Kidney (tissue), 14 donors: ENCODE results near the gene PTGDR. TPM values are rescaled to one million over a fixed set of nuclear protein-coding genes. Genes with fewer than 3 reads are reported as not detected.

Experiments used
- DNase-seq, 5 donors: peaks; one replicate each; pipeline ENCODE4 v3.0.0-alpha.2; 2013 to 2020
- FAIRE-seq: peaks from 2 replicates; lab custom pipeline; 2012; peaks lifted over from hg19 to GRCh38; lab: Jason Lieb, UNC
- H3K27ac ChIP-seq, 2 donors: one replicate each; pipeline ENCODE4 v1.7.0; 2013; ENCODE audit warnings: low read depth in 2 of 2, low read length in 2 of 2, inconsistent platforms in 1 of 2
- H3K27me3 ChIP-seq: one replicate; pipeline ENCODE4 v1.7.1; 2013; ENCODE audit warnings: low read length, inconsistent platforms; ENCODE audit not compliant: control insufficient read depth, insufficient read depth
- H3K36me3 ChIP-seq, 3 donors: one replicate each; pipeline versions ENCODE4 v1.7.0 to v1.7.1; 2013; ENCODE audit warnings: low read length in 3 of 3, control low read depth in 1 of 3, inconsistent platforms in 1 of 3; ENCODE audit not compliant: insufficient read depth in 3 of 3, control insufficient read depth in 2 of 3
- H3K4me1 ChIP-seq, 3 donors: one replicate each; pipeline versions ENCODE4 v1.7.0 to v1.7.1; 2013; ENCODE audit warnings: low read length in 3 of 3, inconsistent platforms in 1 of 3, low read depth in 1 of 3; ENCODE audit not compliant: control insufficient read depth in 2 of 3, insufficient read depth in 2 of 3
- H3K4me3 ChIP-seq, 3 donors: one replicate each; pipeline versions ENCODE4 v1.7.0 to v1.8.1; 2013; ENCODE audit warnings: low read length in 3 of 3, control low read depth in 1 of 3, inconsistent platforms in 1 of 3
- H3K9ac ChIP-seq, 3 donors: one replicate each; pipeline versions ENCODE4 v1.7.0 to v1.7.1; 2013; ENCODE audit warnings: low read length in 3 of 3, control low read depth in 1 of 3, inconsistent platforms in 1 of 3
- H3K9me3 ChIP-seq, 3 donors: one replicate each; pipeline versions ENCODE4 v1.7.0 to v1.7.1; 2013; ENCODE audit warnings: low read length in 3 of 3, control low read depth in 1 of 3, inconsistent platforms in 1 of 3; ENCODE audit not compliant: control insufficient read depth in 2 of 3, insufficient read depth in 1 of 3
- CTCF ChIP-seq: IDR thresholded peaks from 3 replicates; pipeline ENCODE4 v1.5.1; 2012; ENCODE audit warnings: mild to moderate bottlenecking, moderate library complexity, borderline replicate concordance; ENCODE audit not compliant: insufficient read depth; ENCODE audit errors: extremely low read depth
- intact Hi-C: fragments of 100-400 bp; cut with DNase I; formaldehyde crosslinking; loops from one replicate; pipeline ENCODE4 v1.11.1; 2022
- polyA plus RNA-seq: library from polyadenylated mRNA; stranded (reverse); fragments of 350-450 nt; fragmentation: Illumina TruSeq; extraction: RNeasy Lipid Tissue Mini Kit (QIAGEN cat#74804); gene quantifications from one replicate; pipeline ENCODE4 v1.2.3, GENCODE V29; 2014; ENCODE audit warnings: low read depth, low replicate concordance; ENCODE audit not compliant: insufficient read depth
- total RNA-seq: library from RNA; stranded (reverse); fragmentation: NEBNext Ultra II Directional; extraction: Animal tissue kit (Norgen Biotek cat#: 25700); gene quantifications from one replicate; pipeline ENCODE4 v1.2.1, GENCODE V29; 2021
- donor health status: control.
- donor health status: control.
- donor health status: control.
- donor health status: control.
- donor health status: control.
- donor health status: DM: yes; HTN: yes; CAD: no.
- donor health status: Normal renal cell carcinoma (clear cell type).

The PTGDR gene
- total and polyA plus RNA-seq, 2 donors from 2014 or later, result 0.22 to 3.1 TPM

DNA sequence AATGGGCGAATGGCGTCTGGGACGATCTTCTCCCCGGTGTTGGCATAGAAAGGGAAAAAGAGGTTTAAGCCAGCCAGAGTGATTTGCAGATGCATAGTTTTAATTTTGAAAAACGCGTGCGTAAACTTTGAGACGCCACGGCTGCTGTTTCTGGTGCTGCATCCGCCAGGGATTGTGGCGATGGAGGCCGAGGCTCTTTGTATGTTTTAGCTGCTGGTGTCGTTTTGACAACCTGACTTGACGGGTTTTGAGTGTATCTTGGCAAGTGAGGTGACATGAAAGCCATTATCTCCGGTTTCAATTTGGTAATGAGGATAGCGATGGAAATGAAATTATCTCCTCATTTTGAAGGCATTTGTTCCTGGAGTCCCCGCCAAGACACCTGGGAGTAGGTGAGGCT, 1.6 kb downstream of the PTGDR start:
- FAIRE-seq (no peak), DNase-seq (peak in 2 of 5 donors; percentile 16 to 27)
- no peak overlapping the region for H3K27ac ChIP-seq

DNA sequence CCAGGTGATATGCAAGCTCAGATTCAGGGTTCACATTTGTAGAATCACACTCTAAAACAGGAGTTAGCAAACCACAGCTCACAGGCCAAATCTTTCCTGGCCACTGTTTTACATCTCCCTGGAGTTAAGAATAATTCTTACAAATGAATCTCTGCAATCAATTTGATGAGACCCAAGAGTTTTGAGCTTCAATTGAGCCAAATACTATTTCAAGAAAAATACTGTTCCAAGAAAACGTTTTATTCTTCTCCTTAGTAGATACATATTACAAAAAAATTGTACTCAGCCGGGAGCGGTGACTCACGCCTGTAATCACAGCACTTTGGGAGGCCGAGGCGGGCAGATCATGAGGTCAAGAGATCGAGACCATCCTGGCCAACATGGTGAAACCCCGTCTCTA, 2.5 kb downstream of the PTGDR start:
- Histone ChIP-seq H3K4me1 (no peaks in the 10 kb centered on the region), H3K4me3 (no peak overlapping the region), H3K27ac (no peak overlapping the region), H3K9ac (no peak overlapping the region), H3K27me3 (peaks cover 11% of the 10 kb centered on the region), H3K9me3 (no peaks in the 10 kb centered on the region), H3K36me3 (no peaks in the 10 kb centered on the region)
- no peak for TF ChIP-seq CTCF
- intact Hi-C loops, result no loop called here
- FAIRE-seq, result no peak
- no peak for DNase-seq

More for the DNA sequence above, 1.6 kb downstream of the PTGDR start:
- no peak overlapping the region for H3K9ac ChIP-seq
- no peaks in the 10 kb centered on the region for H3K9me3 ChIP-seq
- no peak for TF ChIP-seq CTCF
- no peaks in the 10 kb centered on the region for H3K36me3 ChIP-seq
- H3K4me1 ChIP-seq, result no peaks in the 10 kb centered on the region
- intact Hi-C loops, result no loop called here
- peaks cover 11% of the 10 kb centered on the region for H3K27me3 ChIP-seq
- H3K4me3 ChIP-seq, result peak overlapping the region in 2 of 3 donors; percentile 14 to 20

DNA sequence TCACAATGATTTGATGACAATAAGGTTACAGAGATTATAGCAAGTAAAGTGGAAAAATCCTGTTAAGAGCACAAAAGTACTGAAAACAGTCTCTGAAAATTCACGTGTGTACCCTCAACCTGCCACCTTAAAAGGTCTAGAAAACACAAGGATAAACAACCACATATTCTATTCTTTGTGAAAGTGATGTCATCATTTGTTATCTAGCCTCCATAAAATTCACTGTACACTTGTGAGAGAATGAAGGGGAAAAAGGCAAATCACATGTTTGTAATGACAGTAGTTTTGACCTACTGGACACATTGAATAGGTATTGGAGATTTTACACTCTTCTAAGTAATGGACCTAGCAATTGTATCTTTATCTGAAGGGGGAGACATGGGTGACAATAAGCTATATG, 4.0 kb downstream of the PTGDR start:
- FAIRE-seq (no peak), DNase-seq (no peak)
- Histone ChIP-seq H3K9ac (no peak overlapping the region), H3K9me3 (no peaks in the 10 kb centered on the region), H3K4me3 (no peak overlapping the region), H3K36me3 (no peaks in the 10 kb centered on the region), H3K4me1 (no peaks in the 10 kb centered on the region), H3K27ac (no peak overlapping the region), H3K27me3 (peaks cover 11% of the 10 kb centered on the region)
- TF ChIP-seq CTCF, result no peak
- intact Hi-C loops, result no loop called here

- peaks cover 7% of the 10 kb centered on the region for H3K27me3 ChIP-seq
- intact Hi-C loops, result no loop called here
- H3K4me1 ChIP-seq, result no peaks in the 10 kb centered on the region
- FAIRE-seq (no peak), DNase-seq (peak in 1 of 5 donors; percentile 25)
- H3K36me3 ChIP-seq, result no peaks in the 10 kb centered on the region
- no peak overlapping the region for H3K4me3 ChIP-seq
- H3K27ac ChIP-seq, result no peak overlapping the region
- H3K9me3 ChIP-seq, result no peaks in the 10 kb centered on the region
- H3K9ac ChIP-seq, result no peak overlapping the region
- TF ChIP-seq CTCF, result no peak
Measured at GRCh38 chr14:52272375-52272774, 4.9 kb downstream of the PTGDR start.
